H1 (cell line): Measurements from ENCODE around the gene METTL21C. TPM values are rescaled to one million over a fixed set of nuclear protein-coding genes. Genes with fewer than 3 reads are reported as not detected.

Experiments
- CTCF ChIA-PET: fragments of 300-600 bp; sonication (Branson Sonifier 250); formaldehyde crosslinking; loops from one replicate; lab custom pipeline; 2021; ENCODE audit not compliant: partially characterized antibody; lab: Charles Lee
- POLR2A ChIA-PET: fragments of 300-600 bp; sonication (Branson Sonifier 250); formaldehyde crosslinking; loops from one replicate; lab custom pipeline; 2021; ENCODE audit warnings: inconsistent platforms; ENCODE audit not compliant: partially characterized antibody; lab: Charles Lee
- DNase-seq, 2 experiments: peaks; one replicate each; pipeline versions ENCODE4 v3.0.0 to v3.0.0-alpha.2; 2010 to 2022; ENCODE audit warnings: low spot score in 2 of 2, low read depth in 1 of 2, mixed read lengths in 1 of 2
- FAIRE-seq: peaks from 2 replicates; lab custom pipeline; 2011; peaks lifted over from hg19 to GRCh38; lab: Jason Lieb, UNC
- H2AFZ ChIP-seq: 2 replicates; pipeline ENCODE4 v1.8.1; 2012; ENCODE audit warnings: low read length, inconsistent platforms
- H2AK5ac ChIP-seq: 2 replicates; pipeline ENCODE4 v1.6.1; 2013; ENCODE audit warnings: low read depth, low read length
- H2BK120ac ChIP-seq: replicated peaks from 2 replicates; pipeline ENCODE3; 2013; ENCODE audit warnings: low read depth, low read length, inconsistent platforms
- H2BK12ac ChIP-seq: 2 replicates; pipeline ENCODE4 v1.6.1; 2013; ENCODE audit warnings: low read depth, low read length
- H2BK15ac ChIP-seq: 2 replicates; pipeline ENCODE4 v1.6.1; 2013; ENCODE audit warnings: low read length
- H2BK20ac ChIP-seq: 2 replicates; pipeline ENCODE4 v1.6.1; 2013; ENCODE audit warnings: low read length
- H2BK5ac ChIP-seq: 2 replicates; pipeline ENCODE4 v1.6.1; 2013; ENCODE audit warnings: low read depth, low read length
- H3K14ac ChIP-seq: 2 replicates; pipeline ENCODE4 v1.6.1; 2013; ENCODE audit warnings: inconsistent platforms; ENCODE audit not compliant: insufficient read length
- H3K18ac ChIP-seq: 2 replicates; pipeline ENCODE4 v1.6.1; 2013; ENCODE audit warnings: low read length; ENCODE audit errors: extremely low read depth
- H3K23ac ChIP-seq: 2 replicates; pipeline ENCODE4 v1.6.1; 2013; ENCODE audit warnings: inconsistent platforms; ENCODE audit not compliant: insufficient read length
- H3K23me2 ChIP-seq: 2 replicates; pipeline ENCODE4 v1.6.1; 2013; ENCODE audit warnings: low read depth, low read length
- H3K27ac ChIP-seq: 2 replicates; pipeline ENCODE4 v1.6.1; 2011; ENCODE audit warnings: low read depth, low read length, inconsistent platforms
- H3K27me3 ChIP-seq, 4 experiments: replicated peaks in 1 of 4; 1 replicate in 1 of 4; 2 replicates in 3 of 4; pipeline versions ENCODE4 v1.6.1 to v1.8.1; 2011 to 2013; ENCODE audit warnings: low read length in 3 of 4, mild to moderate bottlenecking in 3 of 4, inconsistent platforms in 2 of 4, mixed read lengths in 2 of 4, moderate library complexity in 1 of 4; ENCODE audit not compliant: control insufficient read depth in 3 of 4, insufficient read depth in 3 of 4; ENCODE audit errors: extremely low read depth in 1 of 4
- H3K36me3 ChIP-seq, 4 experiments: 2 replicates each; pipeline versions ENCODE4 v1.6.1 to v1.8.1; 2011 to 2013; ENCODE audit warnings: mild to moderate bottlenecking in 4 of 4, low read length in 3 of 4, moderate library complexity in 2 of 4, control low read depth in 1 of 4, inconsistent platforms in 1 of 4; ENCODE audit not compliant: insufficient read depth in 4 of 4, control insufficient read depth in 2 of 4
- H3K4ac ChIP-seq: replicated peaks from 2 replicates; pipeline ENCODE3; 2013; ENCODE audit warnings: low read length, low read depth, mixed read lengths, inconsistent platforms; ENCODE audit not compliant: insufficient read length
- H3K4me1 ChIP-seq, 4 experiments: replicated peaks in 1 of 4; 1 replicate in 1 of 4; 2 replicates in 3 of 4; pipeline versions ENCODE4 v1.6.1 to v1.8.1; 2011 to 2013; ENCODE audit warnings: low read length in 3 of 4, inconsistent platforms in 2 of 4, mixed read lengths in 1 of 4; ENCODE audit not compliant: insufficient read depth in 4 of 4, control insufficient read depth in 3 of 4
- H3K4me2 ChIP-seq, 2 experiments: 2 replicates each; pipeline versions ENCODE4 v1.6.1 to v1.8.1; 2011 to 2013; ENCODE audit warnings: low read depth in 2 of 2, low read length in 2 of 2, control low read depth in 1 of 2, inconsistent platforms in 1 of 2, mild to moderate bottlenecking in 1 of 2; ENCODE audit not compliant: insufficient read depth in 1 of 2
- H3K4me3 ChIP-seq, 4 experiments: fragments of 200-600, 300-600 bp in 1 of 4; sonication (generic), shearing (Covaris generic), sonication (Bioruptor Twin) in 1 of 4; 2 replicates each; pipeline versions ENCODE4 v1.5.1 to v1.8.1; 2011 to 2016; ENCODE audit warnings: low read length in 4 of 4, low read depth in 3 of 4, control low read depth in 2 of 4, inconsistent platforms in 2 of 4, mild to moderate bottlenecking in 2 of 4, mixed read lengths in 1 of 4, moderate library complexity in 1 of 4; ENCODE audit not compliant: insufficient read depth in 2 of 4; ENCODE audit errors: extremely low read depth in 1 of 4
- H3K56ac ChIP-seq: replicated peaks from 2 replicates; pipeline ENCODE3; 2013; ENCODE audit warnings: low read depth, mild to moderate bottlenecking, mixed read lengths, low read length, inconsistent platforms; ENCODE audit not compliant: insufficient read length
- H3K79me1 ChIP-seq: 2 replicates; pipeline ENCODE4 v1.6.1; 2013; ENCODE audit warnings: low read depth, low read length, control low read depth
- H3K79me2 ChIP-seq, 2 experiments: 2 replicates each; pipeline versions ENCODE4 v1.6.1 to v1.8.1; 2012 to 2013; ENCODE audit warnings: low read length in 2 of 2, mild to moderate bottlenecking in 2 of 2, inconsistent platforms in 1 of 2; ENCODE audit not compliant: insufficient read depth in 2 of 2, control insufficient read depth in 1 of 2
- H3K9ac ChIP-seq, 4 experiments: replicated peaks in 1 of 4; 1 replicate in 1 of 4; 2 replicates in 3 of 4; pipeline versions ENCODE4 v1.6.1 to v1.8.1; 2011 to 2013; ENCODE audit warnings: low read depth in 3 of 4, low read length in 3 of 4, control low read depth in 2 of 4, mild to moderate bottlenecking in 2 of 4, moderate library complexity in 2 of 4, inconsistent platforms in 1 of 4; ENCODE audit errors: extremely low read depth in 1 of 4
- H3K9me3 ChIP-seq, 2 experiments: 2 replicates each; pipeline versions ENCODE4 v1.6.1 to v1.8.1; 2012 to 2013; ENCODE audit warnings: mild to moderate bottlenecking in 2 of 2, moderate library complexity in 2 of 2, control low read depth in 1 of 2, inconsistent platforms in 1 of 2, low read depth in 1 of 2, low read length in 1 of 2, mixed read lengths in 1 of 2; ENCODE audit not compliant: insufficient read depth in 2 of 2
- H4K20me1 ChIP-seq, 2 experiments: replicated peaks in 1 of 2; 2 replicates each; pipeline versions ENCODE3 to v1.8.1; 2011 to 2013; ENCODE audit warnings: inconsistent platforms in 2 of 2, low read length in 2 of 2, mild to moderate bottlenecking in 1 of 2; ENCODE audit not compliant: insufficient read depth in 2 of 2, control insufficient read depth in 1 of 2
- H4K5ac ChIP-seq: 2 replicates; pipeline ENCODE4 v1.6.1; 2013; ENCODE audit warnings: low read length, low read depth, mixed read lengths, inconsistent platforms; ENCODE audit not compliant: insufficient read length
- H4K8ac ChIP-seq: 2 replicates; pipeline ENCODE4 v1.8.0; 2013; ENCODE audit warnings: mild to moderate bottlenecking, moderate library complexity, low read length, inconsistent platforms; ENCODE audit not compliant: insufficient read depth; ENCODE audit errors: extremely low read depth
- H4K91ac ChIP-seq: replicated peaks from 2 replicates; pipeline ENCODE3; 2013; ENCODE audit warnings: low read length, mixed read lengths, inconsistent platforms; ENCODE audit not compliant: insufficient read length
- CREB1 ChIP-seq: IDR thresholded peaks from 2 replicates; pipeline ENCODE4 v1.6.1; 2012; ENCODE audit warnings: inconsistent platforms
- SIN3A ChIP-seq, 2 experiments: IDR thresholded peaks in 1 of 2; conservative IDR thresholded peaks in 1 of 2; 2 replicates each; pipeline ENCODE4 v1.6.1; 2011 to 2012; ENCODE audit warnings: low read length in 2 of 2, improper control_type of control experiment in 1 of 2, low read depth in 1 of 2, mild to moderate bottlenecking in 1 of 2
- USF2 ChIP-seq: IDR thresholded peaks from 2 replicates; pipeline ENCODE4 v1.6.1; 2011; ENCODE audit warnings: low read length, improper control_type of control experiment
- WGBS, 2 experiments: shearing (Covaris generic) in 1 of 2; methylation state at CpG; one replicate each; pipeline versions ENCODE4 v1.1.6 to v1.1.7; 2013 to 2015; ENCODE audit warnings: low lambda C conversion rate in 2 of 2, mixed read lengths in 2 of 2, inconsistent platforms in 1 of 2, low coverage in 1 of 2, missing lambda C conversion rate in 1 of 2; ENCODE audit not compliant: insufficient replicate concordance in 2 of 2, insufficient coverage in 1 of 2, insufficient read length in 1 of 2; ENCODE audit errors: extremely low coverage in 1 of 2, missing lambda C conversion rate in 1 of 2; 5-methylcytosine and 5-hydroxymethylcytosine counted together
- polyA plus RNA-seq, 7 experiments: library from polyadenylated mRNA; depleted of rRNA in 3 of 7; stranded (reverse) in 5 of 7; unstranded in 2 of 7; fragments of >200 nt in 5 of 7; fragments of 200-250 nt in 2 of 7; gene quantifications; 1 replicate in 5 of 7; 2 replicates in 1 of 7; 4 replicates in 1 of 7; pipeline versions ENCODE4 v1.2.1 to v1.2.3, GENCODE V29; 2011 to 2013; ENCODE audit warnings: missing spikeins in 2 of 7, mixed read lengths in 2 of 7
- total RNA-seq: library from RNA; stranded (reverse); fragmentation: NEBNext Ultra II Directional; extraction: Animal tissue kit (Norgen Biotek cat#: 25700); gene quantifications from 2 replicates; pipeline ENCODE4 v1.2.1, GENCODE V29; 2021

Gene METTL21C
- total and polyA plus RNA-seq, 2 of the 8 experiments (the other 6 are each of a cell fraction or from before 2014, with no cell fraction given) = not detected

- WGBS, 2 experiments = 86% methylated on average over 2 of the region's 2 CpGs; no CpG with 5 or more reads in 1 of the 2 experiments
- no peaks in the 10 kb centered on the region for H3K79me2 ChIP-seq
- H3K23ac ChIP-seq = no peak overlapping the region
- no peak overlapping the region for H3K4ac ChIP-seq
- H3K18ac ChIP-seq = no peak overlapping the region
- H3K4me2 ChIP-seq = no peak overlapping the region
- no peaks in the 10 kb centered on the region for H4K20me1 ChIP-seq
- no peak overlapping the region for H3K4me3 ChIP-seq
- no peak overlapping the region for H4K91ac ChIP-seq
- FAIRE-seq = no peak
- DNase-seq = no peak
- H2BK12ac ChIP-seq = no peak overlapping the region
- no peak overlapping the region for H3K27ac ChIP-seq
- no peak overlapping the region for H2AK5ac ChIP-seq
- H3K23me2 ChIP-seq = peaks cover 2% of the 10 kb centered on the region; the same call in 1 of the 2 replicates
- H3K56ac ChIP-seq = no peak overlapping the region
- ChIA-PET CTCF (interaction anchor here (0.8 to 1.5 kb wide), 2 partner anchors 11 to 21 kb away, joined by 3 read pairs; no protein-coding TSS in a partner anchor), POLR2A (no interaction called here)
- no peak overlapping the region for H3K9ac ChIP-seq
- H3K79me1 ChIP-seq = no peaks in the 10 kb centered on the region
- H3K4me1 ChIP-seq = no peaks in the 10 kb centered on the region
- no peaks in the 10 kb centered on the region for H3K27me3 ChIP-seq
- no peak overlapping the region for H2BK15ac ChIP-seq
- H2BK5ac ChIP-seq = no peak overlapping the region
- H3K14ac ChIP-seq = no peak overlapping the region
- H3K9me3 ChIP-seq = no peaks in the 10 kb centered on the region
- no peak overlapping the region for H2BK120ac ChIP-seq
- H4K8ac ChIP-seq = no peak overlapping the region
- TF ChIP-seq SIN3A (conservative IDR thresholded peaks at IDR 0.05 in 1 of 2, IDR thresholded peaks at IDR 0.05 in 1 of 2; ENCODE audit: low read depth in 1 of 2, low read length in 2 of 2) (no peak), USF2 (no peak), CREB1 (no peak)
- no peak overlapping the region for H4K5ac ChIP-seq
- no peak overlapping the region for H2BK20ac ChIP-seq
- H2AFZ ChIP-seq = no peak overlapping the region
- H3K36me3 ChIP-seq = no peaks in the 10 kb centered on the region
These were observed 23.9 kb upstream of the METTL21C start for GRCh38 chr13:102718746-102719145.
